ENCODE results near the gene MIX23.

- TF ChIP-seq, protein P1, sequence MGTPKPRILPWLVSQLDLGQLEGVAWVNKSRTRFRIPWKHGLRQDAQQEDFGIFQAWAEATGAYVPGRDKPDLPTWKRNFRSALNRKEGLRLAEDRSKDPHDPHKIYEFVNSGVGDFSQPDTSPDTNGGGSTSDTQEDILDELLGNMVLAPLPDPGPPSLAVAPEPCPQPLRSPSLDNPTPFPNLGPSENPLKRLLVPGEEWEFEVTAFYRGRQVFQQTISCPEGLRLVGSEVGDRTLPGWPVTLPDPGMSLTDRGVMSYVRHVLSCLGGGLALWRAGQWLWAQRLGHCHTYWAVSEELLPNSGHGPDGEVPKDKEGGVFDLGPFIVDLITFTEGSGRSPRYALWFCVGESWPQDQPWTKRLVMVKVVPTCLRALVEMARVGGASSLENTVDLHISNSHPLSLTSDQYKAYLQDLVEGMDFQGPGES (IDR thresholded peaks at IDR 0.05; ENCODE audit: low read depth, low read length): no peak
- TF ChIP-seq, protein P2, sequence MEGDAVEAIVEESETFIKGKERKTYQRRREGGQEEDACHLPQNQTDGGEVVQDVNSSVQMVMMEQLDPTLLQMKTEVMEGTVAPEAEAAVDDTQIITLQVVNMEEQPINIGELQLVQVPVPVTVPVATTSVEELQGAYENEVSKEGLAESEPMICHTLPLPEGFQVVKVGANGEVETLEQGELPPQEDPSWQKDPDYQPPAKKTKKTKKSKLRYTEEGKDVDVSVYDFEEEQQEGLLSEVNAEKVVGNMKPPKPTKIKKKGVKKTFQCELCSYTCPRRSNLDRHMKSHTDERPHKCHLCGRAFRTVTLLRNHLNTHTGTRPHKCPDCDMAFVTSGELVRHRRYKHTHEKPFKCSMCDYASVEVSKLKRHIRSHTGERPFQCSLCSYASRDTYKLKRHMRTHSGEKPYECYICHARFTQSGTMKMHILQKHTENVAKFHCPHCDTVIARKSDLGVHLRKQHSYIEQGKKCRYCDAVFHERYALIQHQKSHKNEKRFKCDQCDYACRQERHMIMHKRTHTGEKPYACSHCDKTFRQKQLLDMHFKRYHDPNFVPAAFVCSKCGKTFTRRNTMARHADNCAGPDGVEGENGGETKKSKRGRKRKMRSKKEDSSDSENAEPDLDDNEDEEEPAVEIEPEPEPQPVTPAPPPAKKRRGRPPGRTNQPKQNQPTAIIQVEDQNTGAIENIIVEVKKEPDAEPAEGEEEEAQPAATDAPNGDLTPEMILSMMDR (IDR thresholded peaks at IDR 0.05): no peak
- no peak for TF ChIP-seq RAD21 (IDR thresholded peaks at IDR 0.05; ENCODE audit: low read length)
- no peak for TF ChIP-seq TAF1 (IDR thresholded peaks at IDR 0.05; ENCODE audit: borderline replicate concordance, low read depth, low read length)
- no peak for TF ChIP-seq JUND (IDR thresholded peaks at IDR 0.05)
- TF ChIP-seq EZH2phosphoT487 (IDR thresholded peaks at IDR 0.05; ENCODE audit: borderline replicate concordance, low read depth): no peak
- no peak for TF ChIP-seq NFIC (IDR thresholded peaks at IDR 0.05; ENCODE audit: borderline replicate concordance)
- TF ChIP-seq, protein P3, sequence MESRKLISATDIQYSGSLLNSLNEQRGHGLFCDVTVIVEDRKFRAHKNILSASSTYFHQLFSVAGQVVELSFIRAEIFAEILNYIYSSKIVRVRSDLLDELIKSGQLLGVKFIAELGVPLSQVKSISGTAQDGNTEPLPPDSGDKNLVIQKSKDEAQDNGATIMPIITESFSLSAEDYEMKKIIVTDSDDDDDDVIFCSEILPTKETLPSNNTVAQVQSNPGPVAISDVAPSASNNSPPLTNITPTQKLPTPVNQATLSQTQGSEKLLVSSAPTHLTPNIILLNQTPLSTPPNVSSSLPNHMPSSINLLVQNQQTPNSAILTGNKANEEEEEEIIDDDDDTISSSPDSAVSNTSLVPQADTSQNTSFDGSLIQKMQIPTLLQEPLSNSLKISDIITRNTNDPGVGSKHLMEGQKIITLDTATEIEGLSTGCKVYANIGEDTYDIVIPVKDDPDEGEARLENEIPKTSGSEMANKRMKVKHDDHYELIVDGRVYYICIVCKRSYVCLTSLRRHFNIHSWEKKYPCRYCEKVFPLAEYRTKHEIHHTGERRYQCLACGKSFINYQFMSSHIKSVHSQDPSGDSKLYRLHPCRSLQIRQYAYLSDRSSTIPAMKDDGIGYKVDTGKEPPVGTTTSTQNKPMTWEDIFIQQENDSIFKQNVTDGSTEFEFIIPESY (IDR thresholded peaks at IDR 0.05; ENCODE audit: borderline replicate concordance, low read depth): no peak
- no peak for TF ChIP-seq GABPA (IDR thresholded peaks at IDR 0.05; ENCODE audit: low read depth)
- no peak for TF ChIP-seq EP300 (IDR thresholded peaks at IDR 0.05; ENCODE audit: borderline replicate concordance in 1 of 2, low read depth in 1 of 2, low read length in 1 of 2)
- TF ChIP-seq FOSL2 (IDR thresholded peaks at IDR 0.05; ENCODE audit: borderline replicate concordance, low read depth): no peak
- no peak for TF ChIP-seq ELF1 (IDR thresholded peaks at IDR 0.05)
- TF ChIP-seq GATA2 (CRISPR knock-in tag; IDR thresholded peaks at IDR 0.05): no peak
- no peak for TF ChIP-seq FOXM1 (IDR thresholded peaks at IDR 0.05; ENCODE audit: low read depth)
Measured at GRCh38 chr3:122410639-122411038, 27.6 kb upstream of the MIX23 start.

Data from SK-N-SH (cell line).